Activated CD4-positive, CD25-positive, alpha-beta regulatory T cell treated with anti-CD3 and anti-CD28 coated beads, Interleukin-2, amount 50 U/mL, for 72 hours (primary cell): ENCODE measurements around the gene SEC14L2.

Experiments
- DNase-seq: peaks from one replicate; pipeline ENCODE4 v3.0.0; 2021

The SEC14L2 gene

DNA sequence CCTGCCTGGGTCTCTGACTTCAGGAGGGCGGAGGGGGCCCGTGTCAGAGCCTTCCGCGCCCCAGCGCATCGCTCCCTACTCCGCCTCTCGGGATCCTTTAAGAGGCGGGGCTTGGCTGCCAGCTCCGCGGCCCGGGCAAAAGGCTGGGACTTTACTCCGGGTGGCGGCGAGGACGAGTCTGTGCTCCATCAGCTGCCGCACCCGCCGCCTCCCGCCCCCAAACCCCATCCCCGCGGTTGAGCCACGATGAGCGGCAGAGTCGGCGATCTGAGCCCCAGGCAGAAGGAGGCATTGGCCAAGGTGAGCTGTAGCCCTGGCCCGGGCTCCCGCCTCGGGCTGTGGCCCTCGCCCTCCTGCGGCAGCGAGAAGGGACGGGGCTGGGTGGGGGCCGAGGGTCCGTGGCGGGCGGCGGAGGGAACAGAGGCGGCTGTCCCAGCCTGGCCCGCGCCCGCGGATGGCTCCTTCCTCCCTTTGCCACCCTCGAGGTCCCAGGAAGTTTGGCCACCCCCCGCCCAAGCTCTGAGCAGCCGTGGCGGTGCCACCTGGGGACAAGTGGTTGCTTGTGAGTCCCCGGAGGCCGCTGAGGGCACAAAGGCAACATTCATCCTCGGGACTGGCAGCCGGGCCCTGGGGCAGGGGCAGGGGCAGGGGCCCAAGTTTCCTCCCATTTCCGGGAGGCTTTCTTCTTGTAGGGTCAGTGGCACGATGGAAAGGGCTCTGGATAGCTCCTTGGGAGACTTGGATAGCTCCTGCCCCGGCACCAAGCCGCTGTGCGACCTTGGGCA lies at the start of gene SEC14L2:
SEC14L2 (plus strand) TSS at position 148 of the 785 bp plus-strand sequence; CDS start at position 247, 99 bp downstream.
- peak; percentile 54 for DNase-seq

DNA sequence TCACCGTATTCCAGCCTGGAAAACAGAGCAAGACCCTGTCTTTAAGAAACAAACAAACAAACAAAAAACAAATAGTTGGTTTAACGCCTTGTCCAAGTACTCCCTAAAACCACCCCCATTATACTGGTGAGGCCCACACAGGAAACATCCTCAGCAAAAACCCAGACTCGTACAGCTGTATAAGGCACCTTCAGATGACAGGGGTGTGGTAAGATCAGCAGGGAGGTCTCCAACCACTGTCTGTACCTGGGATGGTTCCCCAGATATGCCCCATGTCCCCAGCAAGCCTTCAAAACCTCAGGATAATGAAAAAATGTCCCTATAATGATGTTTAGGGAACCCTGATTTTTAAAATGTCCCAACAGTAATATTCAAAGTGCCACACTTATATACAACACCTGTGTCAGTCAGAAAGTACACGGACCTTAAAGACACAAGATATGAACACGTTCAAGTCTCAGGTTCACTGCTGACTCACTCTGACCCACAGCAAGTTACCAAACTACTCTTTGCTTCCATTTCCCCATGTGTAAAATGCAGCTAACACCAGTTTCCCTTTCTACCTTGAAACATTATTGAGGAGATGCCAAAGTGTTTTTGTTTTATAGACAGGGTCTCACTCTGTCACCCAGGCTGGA lies 49.4 kb upstream of the SEC14L2 start:
- no peak for DNase-seq

DNA sequence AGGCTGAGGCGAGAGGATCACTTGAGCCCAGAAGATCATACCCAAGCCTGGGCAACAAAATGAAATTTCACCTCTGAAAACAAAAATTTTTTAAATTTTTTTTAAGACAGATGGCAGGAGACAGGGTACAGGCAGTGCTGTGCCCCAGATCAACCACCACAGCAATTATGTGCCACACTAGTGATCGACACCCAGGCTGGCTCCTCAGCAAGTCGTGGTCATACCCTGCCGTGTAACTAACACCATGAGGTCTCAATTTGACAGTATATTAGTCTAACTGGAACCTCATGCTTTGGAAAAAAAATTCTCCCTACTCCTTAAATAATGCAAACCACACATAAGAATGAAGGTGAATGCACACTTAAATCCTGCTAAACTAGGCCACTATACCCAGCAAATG lies 48.4 kb upstream of the SEC14L2 start:
- no peak for DNase-seq

DNA sequence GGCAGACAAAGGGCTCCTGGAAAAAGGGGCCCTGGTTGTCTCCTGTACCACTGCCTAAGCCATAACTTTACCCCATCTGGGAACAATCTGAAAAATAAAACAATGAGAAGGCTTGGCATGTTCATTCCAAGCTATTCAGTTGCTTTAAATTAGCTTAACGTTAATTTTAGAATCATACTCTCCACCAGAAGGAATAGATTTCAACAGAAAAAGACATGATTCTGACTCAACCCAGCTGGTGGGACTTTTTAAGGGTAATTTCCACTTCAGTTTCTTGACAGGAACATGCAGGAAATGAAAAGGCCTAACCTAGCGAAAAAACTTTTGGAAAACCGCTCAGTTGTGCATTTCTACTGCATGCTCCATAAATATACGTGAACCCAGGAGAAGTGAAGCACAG lies 48.0 kb upstream of the SEC14L2 start:
- DNase-seq, result no peak

DNA sequence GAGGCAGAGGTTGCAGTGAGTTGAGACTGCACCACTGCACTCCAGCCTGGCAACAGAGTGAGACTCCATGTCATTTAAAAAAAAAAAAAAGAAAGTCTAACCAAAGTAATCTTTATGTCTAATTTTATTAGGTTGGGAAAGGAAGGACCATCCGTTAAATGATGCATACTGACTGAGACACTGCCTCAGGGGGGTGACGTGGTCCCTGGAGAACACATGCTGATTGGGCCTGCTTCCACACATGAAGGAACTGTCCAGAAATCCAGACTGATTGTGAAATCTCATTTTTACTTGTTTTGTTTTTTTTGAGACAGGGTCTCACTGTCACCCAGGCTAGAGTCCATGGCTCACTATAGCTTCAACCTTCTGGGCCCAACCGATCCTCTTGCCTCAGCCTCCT lies 45.6 kb upstream of the SEC14L2 start:
- no peak for DNase-seq

DNA sequence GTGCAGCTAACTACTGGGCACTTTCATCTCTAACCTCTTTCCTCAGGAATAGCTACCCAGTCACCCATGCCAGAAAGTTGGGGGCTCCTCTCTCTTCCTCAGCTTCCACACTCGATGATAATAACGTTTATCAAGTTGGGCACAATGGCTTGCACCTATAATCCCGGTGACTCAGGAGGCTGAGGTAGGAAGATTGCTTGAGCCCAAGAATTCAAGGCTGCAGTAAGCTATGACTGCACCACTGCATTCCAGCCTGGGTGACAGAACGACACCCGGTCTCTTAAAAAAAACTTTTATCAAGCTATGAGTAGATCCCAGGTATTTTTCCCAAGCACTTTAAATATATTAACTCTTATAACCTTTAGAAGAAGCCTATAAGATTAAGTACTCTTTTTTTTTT lies 42.2 kb upstream of the SEC14L2 start:
- DNase-seq, result no peak

DNA sequence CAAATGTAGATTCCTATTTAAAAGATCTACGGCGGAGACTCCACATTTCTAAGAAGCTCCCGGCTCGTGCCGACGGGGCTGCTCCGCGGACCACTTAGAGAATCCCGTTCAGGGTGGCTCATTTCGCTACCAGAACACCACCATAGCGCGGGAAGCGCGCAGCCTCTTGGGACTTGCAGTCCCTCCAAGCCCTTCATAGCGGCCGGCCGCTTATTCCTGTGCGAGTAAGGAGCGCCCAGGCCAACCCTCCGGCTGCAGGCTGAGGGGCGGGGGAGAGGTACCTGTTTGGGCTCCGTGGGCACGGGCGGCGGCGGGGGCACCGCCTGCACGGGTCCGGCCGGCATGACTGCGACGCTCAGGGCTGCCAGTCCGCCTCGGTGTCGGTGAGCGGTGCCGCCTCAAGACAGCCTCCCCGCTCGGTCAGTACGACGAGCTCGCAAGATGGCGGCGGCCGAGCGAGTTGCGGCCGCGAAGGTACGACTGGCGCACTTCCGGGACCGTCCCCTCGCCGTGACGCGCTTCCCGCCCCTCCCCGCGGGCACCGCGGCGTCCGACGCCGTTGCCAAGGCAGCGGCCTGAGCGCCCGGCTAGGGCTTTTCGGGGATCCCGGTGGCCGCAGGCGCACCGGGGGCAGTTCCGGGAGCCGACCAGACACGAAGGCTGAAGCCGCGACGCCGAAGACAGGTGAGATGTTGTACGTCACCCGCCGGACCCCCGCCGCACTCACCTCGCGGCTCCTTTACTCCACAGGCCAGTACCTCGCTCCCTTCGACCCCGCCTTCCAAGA lies 40.2 kb upstream of the SEC14L2 start, which contains the start of the genes CCDC157 and SF3A1:
CCDC157 (plus strand) TSS at position 559 of the 787 bp plus-strand sequence. CDS start 8,994 bp downstream, outside the sequence.
SF3A1 (minus strand) TSS at position 446 of the 787 bp plus-strand sequence; CDS start at position 344, 102 bp downstream.
- DNase-seq, result peak; percentile 89

DNA sequence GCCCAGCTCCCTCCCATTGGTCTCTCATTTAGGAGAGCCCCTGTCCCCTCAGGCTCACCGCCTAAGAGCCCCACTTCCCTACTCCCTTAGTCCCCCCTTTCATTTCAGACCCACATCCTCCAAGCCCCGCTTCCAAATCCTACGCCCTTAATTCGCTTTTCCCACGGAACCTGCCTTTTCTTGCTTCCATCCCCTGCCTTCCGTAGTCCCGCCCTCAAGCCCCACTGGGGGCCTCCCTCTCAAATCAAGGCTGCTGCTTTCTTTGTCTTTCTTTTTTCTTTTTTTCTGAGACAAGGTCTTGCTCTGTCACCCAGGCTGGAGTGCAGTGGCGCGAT lies 39.6 kb upstream of the SEC14L2 start:
- no peak for DNase-seq

DNA sequence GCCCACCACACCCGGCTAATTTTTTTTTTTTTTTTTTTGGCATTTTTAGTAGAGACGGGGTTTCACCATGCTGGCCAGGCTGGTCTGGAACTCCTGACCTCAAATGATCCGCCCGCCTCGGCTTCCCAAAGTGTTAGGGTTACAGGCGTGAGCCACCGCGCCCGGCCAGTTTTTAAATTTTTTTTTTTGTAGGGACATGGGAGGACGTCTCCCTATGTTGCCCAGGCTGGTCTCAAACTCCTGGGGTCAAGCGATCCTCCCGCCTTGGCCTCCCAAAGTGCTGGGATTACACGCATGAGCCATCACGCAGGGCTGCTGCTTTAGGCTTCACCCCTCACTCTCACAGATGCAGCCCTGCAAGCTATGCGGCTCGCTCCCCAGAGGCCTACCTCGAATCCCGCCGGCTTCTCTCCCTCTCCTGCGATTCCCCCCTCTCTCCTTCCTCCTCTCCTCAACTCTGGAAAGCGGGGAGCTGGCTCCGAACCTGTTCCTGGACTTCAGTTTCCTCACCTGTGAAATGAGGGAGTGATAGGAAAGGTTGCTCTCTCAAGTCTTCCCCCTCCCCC lies 39.1 kb upstream of the SEC14L2 start:
- DNase-seq, result no peak

DNA sequence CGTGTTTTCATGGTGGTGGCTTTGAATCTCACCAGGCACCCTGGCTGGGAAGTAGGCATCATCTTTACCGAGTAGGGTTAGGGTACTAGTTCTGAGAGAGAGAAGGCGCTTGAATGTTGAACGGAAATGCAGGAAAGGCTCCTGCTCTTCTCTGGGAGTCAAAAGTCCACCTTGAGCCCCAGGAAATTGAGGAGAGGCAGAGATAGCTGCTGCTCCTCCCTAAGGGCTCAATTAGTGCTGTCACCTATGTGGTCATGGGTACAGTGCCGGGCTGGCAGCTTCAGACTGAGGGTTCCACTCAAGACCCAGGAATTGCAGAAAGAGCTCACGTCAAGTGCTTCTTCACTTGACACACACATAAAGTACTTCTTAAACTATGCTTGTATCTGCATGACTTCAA lies 38.3 kb upstream of the SEC14L2 start:
- DNase-seq, result no peak

DNA sequence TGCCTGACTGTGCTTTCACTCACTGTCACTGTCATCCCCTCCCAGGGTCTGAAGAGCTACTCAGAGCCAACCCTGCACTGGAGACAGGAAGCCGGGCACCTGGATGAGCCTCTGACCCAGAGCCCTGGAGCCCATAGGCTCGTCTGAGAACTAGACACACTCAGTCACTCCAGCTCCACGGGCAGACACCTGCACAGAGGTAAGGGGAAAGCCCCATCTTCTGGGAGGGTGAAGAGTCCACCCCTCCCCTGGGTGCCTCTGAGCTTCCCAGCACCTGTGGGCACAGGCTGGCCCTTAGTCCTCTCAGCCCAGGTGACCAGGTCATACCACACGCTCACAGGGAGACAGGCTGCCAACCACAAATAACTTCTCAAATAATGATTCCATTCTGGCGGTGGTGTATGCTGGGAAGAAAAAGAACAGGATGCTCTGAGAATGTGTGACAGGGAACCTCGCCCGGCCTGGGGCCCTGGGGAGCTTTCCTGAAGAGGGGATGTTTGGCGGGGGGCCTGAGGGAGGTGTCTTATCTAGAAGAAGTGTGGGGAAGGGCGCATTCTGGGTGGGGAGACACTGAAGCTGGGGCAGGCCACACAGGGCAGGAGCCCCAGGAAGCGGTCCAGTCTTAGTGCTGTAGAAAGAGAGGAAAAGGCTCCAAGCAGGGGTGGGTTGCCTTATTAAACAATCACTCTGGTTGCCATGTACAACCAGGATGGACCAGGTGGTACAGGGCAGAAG lies 34.7 kb upstream of the SEC14L2 start:
- no peak for DNase-seq

DNA sequence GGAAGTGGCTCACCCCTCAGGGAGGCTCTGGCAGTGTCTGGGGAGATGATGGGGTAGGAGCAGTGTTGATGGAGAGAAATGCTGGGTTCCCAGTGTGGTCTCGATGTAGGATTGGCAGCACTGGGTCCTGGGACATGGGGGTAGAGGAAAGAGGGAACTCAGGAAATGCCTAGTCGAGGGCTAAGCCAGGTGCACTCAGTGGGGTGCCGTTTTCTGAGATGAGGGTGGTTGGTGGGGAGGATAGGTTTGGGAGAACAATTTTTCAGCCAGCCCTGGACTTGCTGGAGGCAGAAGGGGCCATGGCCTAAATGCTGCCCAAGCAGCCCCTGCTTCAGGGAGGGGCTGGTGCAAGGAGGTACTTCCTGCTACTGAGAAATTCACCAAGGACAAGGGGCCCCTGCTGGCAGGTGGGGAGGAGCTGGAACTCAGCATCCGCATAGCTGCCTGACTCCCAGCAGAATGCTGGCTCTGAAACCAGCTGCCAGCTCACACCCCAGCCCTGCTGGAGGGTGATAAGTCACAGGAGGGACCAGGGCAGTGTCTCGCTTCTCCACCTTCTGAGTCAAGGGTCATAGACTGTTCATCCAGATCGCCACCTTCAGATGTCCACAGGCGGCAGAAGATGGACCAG lies 34.1 kb upstream of the SEC14L2 start:
- no peak for DNase-seq

DNA sequence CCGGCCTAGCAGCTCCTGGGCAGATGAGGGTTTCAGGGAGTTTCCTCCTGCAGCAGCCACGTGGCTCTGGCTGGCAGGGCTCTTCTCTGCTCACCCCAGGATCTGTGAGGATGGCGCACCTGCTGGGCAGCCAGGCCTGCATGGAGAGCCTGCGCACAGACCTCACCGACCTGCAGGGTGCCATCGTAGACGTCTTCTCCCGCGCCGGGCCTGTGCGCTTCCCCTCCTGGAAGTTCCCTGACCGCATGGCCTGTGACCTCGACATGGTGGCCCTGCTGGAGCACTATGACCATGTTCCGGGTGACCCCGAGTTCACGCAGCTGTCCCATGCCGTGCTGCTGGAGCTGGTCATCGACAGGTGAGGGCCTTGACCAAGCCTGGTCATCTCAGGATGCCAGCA lies 30.9 kb upstream of the SEC14L2 start:
- DNase-seq, result no peak

DNA sequence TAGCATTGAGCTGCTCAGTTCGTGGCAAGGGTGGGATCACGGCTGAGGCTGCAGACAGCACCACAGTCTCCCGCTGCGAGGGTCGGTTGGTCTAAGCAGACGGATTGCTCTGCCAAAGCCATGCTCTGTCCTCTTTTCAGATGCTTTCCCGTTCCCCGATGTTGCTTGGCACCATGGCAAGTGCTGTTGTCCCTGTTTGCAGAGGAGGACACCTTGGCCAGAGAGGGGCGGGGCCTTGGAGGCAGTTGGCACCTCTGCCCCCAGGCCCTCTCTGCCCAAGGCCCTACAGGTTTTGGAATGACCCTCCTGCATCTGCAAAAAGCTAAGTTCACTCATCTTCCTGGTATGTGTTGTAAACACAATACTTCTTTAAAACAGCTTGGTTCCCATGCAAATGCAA lies 28.4 kb upstream of the SEC14L2 start:
- no peak for DNase-seq

DNA sequence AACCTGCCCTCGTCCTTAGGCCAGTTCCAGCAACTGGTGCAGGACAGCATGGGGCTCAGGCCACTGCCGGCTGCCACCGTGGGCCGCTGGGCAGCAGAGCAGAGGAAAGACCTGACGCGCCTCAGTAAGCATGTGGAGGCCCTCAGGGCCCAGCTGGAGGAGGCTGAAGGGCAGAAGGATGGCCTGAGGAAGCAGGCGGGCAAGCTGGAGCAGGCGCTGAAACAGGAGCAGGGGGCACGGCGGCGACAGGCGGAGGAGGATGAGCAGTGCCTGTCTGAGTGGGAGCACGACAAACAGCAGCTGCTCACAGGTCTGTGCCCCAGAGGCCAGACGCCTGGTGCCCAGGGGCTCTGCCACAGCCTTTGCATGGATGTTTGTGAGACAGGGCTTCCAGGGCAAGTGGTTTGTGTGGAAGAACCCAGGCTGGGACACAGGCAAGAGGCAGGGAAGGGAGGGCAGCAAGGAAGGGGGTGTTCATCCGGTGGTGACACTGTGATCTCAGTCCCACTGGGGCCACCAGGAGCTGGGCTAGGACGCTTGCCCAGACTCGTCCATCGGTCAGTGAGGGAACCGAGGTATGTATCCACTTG lies 26.1 kb upstream of the SEC14L2 start:
- DNase-seq, result no peak

DNA sequence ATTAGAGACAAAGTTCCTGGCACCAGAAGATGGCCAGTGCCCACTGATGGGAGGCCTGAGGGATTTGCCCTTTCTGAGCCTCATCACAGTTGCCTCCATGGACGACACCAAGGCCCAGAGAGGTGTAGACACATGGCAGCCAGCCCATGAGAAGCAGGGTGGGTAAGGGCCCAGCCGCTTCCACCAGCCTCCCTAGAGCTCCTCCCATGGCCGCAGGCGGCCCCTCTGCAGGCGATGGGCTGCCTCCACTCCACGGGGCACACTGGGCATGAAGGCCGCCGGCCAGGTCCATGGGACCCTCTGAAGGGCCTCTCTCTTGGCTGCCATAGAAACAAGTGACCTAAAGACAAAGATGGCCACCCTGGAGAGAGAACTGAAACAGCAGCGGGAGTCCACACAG lies 25.5 kb upstream of the SEC14L2 start:
- DNase-seq, result no peak

DNA sequence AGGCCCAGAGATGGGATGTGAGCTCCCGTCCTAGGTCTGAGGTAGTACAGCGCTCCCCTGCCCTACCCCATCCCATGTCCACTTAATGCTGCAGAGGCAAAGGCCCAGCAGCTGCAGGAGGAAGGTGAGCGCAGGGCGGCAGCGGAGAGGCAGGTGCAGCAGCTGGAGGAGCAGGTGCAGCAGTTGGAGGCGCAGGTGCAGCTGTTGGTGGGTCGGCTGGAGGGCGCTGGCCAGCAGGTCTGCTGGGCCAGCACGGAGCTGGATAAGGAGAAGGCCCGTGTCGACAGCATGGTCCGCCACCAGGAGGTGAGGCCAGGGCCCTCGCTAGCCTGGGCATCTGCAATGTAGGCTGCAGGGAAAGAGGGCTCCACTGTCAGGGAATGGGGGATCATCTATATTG lies 24.8 kb upstream of the SEC14L2 start:
- no peak for DNase-seq

DNA sequence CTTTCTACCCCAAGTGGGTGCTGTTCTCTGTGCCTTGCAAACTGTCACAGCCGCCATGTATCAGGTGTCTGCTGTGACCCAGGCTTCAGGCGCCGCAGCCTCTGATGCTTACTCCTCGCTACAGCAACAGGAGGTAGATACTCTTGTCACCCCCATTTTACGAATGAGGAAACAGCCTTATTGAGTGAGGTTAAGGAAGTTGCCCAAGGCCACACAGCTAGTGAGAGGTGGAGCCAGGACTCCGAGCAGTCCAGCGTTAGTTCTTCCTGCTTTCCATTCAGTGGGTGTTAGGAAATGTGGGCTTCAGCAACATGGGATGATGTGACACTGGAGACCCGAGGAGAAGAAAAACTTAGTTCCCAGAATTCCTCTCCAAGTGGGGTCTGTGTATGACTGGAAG lies 23.9 kb upstream of the SEC14L2 start:
- no peak for DNase-seq

DNA sequence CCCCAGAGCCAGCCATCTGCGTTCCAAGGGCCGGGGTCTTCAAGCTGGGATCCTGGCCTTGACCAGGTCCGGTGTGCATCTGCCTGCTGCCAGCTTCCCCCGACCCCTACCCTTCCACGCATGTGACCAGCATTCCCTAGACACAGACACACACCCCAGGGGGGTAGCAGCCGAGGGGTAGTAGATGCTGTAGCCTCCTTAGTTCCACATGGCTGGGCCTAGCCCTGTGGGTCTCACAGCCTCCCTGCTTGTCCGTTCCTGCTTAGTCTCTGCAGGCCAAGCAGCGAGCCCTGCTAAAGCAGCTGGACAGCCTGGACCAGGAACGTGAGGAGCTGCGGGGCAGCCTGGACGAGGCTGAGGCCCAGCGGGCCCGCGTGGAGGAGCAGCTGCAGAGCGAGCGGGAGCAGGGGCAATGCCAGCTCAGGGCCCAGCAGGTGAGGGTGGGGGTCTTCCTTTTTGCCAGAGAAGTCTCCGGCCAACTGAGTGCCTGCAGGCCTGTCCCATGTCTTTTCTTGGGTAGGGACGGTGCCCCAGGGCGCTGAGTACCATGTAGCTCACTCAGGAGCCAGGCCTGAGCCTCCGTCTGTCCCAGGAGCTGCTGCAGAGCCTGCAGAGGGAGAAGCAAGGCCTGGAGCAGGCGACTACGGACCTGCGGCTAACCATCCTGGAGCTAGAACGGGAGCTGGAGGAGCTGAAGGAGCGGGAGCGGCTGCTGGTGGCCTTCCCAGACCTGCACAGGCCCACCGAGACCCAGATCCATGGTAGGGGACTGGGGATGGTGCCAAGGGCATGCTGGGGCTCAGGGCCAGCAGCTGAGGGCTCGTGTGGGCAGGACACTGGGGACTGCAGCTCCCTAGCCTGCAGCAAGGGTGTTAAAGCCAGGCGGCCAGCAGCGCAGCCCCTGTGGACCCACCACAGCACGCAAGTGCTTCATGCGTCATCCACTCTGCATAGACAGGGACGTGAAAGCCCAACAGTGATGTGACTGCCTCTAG lies 23.2 kb upstream of the SEC14L2 start:
- no peak for DNase-seq

DNA sequence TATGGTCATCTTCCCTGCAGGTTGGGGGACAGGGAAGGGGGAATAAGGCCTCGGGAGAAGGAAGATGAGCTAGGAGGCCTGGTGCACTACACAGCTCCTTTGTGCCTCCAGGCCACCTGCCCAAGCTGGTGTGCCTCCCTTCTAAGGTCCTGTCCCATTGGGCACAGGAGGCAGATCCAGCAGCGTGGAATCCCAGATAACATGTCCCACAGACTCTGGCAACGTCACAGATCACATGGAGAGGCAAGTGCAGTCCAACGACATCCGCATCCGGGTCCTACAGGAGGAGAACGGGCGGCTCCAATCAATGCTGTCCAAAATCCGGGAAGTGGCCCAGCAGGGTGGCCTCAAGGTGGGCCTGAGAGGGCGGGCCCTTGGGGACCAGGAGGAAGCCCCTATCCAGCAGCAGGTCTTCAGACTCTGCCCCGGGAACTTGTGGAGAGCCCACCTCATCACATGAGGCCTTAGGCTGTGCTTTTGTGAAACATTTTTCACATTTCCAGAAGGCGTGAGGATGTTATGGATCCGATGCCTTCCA lies 21.4 kb upstream of the SEC14L2 start:
- DNase-seq, result no peak
